Peyer's patch (tissue), 4 donors: Measurements from ENCODE around the gene SGMS2. TPM values are rescaled to one million over a fixed set of nuclear protein-coding genes. Genes with fewer than 3 reads are reported as not detected.

Experiments
- DNase-seq, 3 donors: peaks; one replicate each; pipeline ENCODE4 v3.0.0-alpha.2; 2017 to 2019
- H3K27ac ChIP-seq, 4 donors: fragments of 200-600 bp; sonication (generic); one replicate each; pipeline ENCODE4 v1.5.1; 2016 to 2019
- H3K27me3 ChIP-seq, 2 donors: fragments of 200-600 bp; sonication (generic); one replicate each; pipeline ENCODE4 v1.5.1; 2019
- H3K36me3 ChIP-seq, 3 donors: fragments of 200-600 bp; sonication (generic); one replicate each; pipeline ENCODE4 v1.5.1; 2016 to 2019
- H3K4me1 ChIP-seq, 4 donors: fragments of 200-600 bp; sonication (generic); one replicate each; pipeline ENCODE4 v1.5.1; 2016 to 2019
- H3K4me3 ChIP-seq, 4 donors: fragments of 200-600 bp; sonication (generic); 1 replicate in 3 of 4; 2 replicates in 1 of 4; pipeline ENCODE4 v1.5.1; 2016 to 2019; ENCODE audit warnings: mild to moderate bottlenecking in 1 of 4
- H3K9me3 ChIP-seq, 4 donors: fragments of 200-600 bp; sonication (generic); one replicate each; pipeline ENCODE4 v1.5.1; 2016 to 2019; ENCODE audit warnings: mild to moderate bottlenecking in 1 of 4
- POLR2A ChIP-seq, 2 donors: fragments of 450-650 bp; IDR thresholded peaks; one replicate each; pipeline ENCODE4 v1.5.1; 2017; ENCODE audit warnings: antibody characterized with exemption in 2 of 2, mild to moderate bottlenecking in 2 of 2, moderate library complexity in 2 of 2
- small RNA-seq, 2 donors: library from RNA; depleted of rRNA; stranded (forward); fragments of <200 nt; gene quantifications; one replicate each; pipeline ENCODE3, GENCODE V24; 2016
- total RNA-seq, 4 donors: library from RNA; depleted of rRNA; stranded (reverse); fragments of >200 nt; gene quantifications; one replicate each; pipeline ENCODE4 v1.1.0, GENCODE V29; 2016
- TF ChIP-seq, protein P1 (sequence below), 6 experiments: fragments of 450-650 bp in 4 of 6; fragments of 200-600 bp in 2 of 6; sonication (generic) in 1 of 6; IDR thresholded peaks; one replicate each; pipeline ENCODE4 v1.5.1; 2017 to 2019; ENCODE audit warnings: antibody characterized with exemption in 6 of 6, mild to moderate bottlenecking in 3 of 6, moderate library complexity in 1 of 6

The SGMS2 gene
- total RNA-seq, 4 donors from 2014 or later = 40.4 to 350 (median 254) TPM

GRCh38 chr4:107945809-107946208 is 121.1 kb downstream of the SGMS2 start:
- DNase-seq = no peak
- no peaks in the 10 kb centered on the region for H3K4me1 ChIP-seq
- no peak overlapping the region for H3K27ac ChIP-seq
- peaks cover 0 to 28% (median 0%) of the 10 kb centered on the region in 3 donors for H3K36me3 ChIP-seq
- H3K4me3 ChIP-seq = no peak overlapping the region
- H3K9me3 ChIP-seq = no peaks in the 10 kb centered on the region
- no peaks in the 10 kb centered on the region for H3K27me3 ChIP-seq
- TF ChIP-seq, protein P1, sequence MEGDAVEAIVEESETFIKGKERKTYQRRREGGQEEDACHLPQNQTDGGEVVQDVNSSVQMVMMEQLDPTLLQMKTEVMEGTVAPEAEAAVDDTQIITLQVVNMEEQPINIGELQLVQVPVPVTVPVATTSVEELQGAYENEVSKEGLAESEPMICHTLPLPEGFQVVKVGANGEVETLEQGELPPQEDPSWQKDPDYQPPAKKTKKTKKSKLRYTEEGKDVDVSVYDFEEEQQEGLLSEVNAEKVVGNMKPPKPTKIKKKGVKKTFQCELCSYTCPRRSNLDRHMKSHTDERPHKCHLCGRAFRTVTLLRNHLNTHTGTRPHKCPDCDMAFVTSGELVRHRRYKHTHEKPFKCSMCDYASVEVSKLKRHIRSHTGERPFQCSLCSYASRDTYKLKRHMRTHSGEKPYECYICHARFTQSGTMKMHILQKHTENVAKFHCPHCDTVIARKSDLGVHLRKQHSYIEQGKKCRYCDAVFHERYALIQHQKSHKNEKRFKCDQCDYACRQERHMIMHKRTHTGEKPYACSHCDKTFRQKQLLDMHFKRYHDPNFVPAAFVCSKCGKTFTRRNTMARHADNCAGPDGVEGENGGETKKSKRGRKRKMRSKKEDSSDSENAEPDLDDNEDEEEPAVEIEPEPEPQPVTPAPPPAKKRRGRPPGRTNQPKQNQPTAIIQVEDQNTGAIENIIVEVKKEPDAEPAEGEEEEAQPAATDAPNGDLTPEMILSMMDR (IDR thresholded peaks at IDR 0.05) = no peak
- no peak for TF ChIP-seq POLR2A (IDR thresholded peaks at IDR 0.05)

- H3K4me1 ChIP-seq = no peaks in the 10 kb centered on the region
- no peak for DNase-seq
- H3K27ac ChIP-seq = no peak overlapping the region
- no peak overlapping the region for H3K4me3 ChIP-seq
- no peaks in the 10 kb centered on the region for H3K27me3 ChIP-seq
- no peaks in the 10 kb centered on the region for H3K9me3 ChIP-seq
- H3K36me3 ChIP-seq = peaks cover 0 to 31% (median 0%) of the 10 kb centered on the region in 3 donors
- TF ChIP-seq, protein P1 (IDR thresholded peaks at IDR 0.05) = no peak
- TF ChIP-seq POLR2A (IDR thresholded peaks at IDR 0.05) = no peak
These were observed 126.2 kb downstream of the SGMS2 start for GRCh38 chr4:107950746-107951540.

GRCh38 chr4:107951551-107951950 is 126.8 kb downstream of the SGMS2 start:
- no peak for TF ChIP-seq POLR2A (IDR thresholded peaks at IDR 0.05)
- TF ChIP-seq, protein P1 (IDR thresholded peaks at IDR 0.05) = no peak
- Histone ChIP-seq H3K36me3 (peaks cover 0 to 31% (median 0%) of the 10 kb centered on the region in 3 donors), H3K4me1 (no peaks in the 10 kb centered on the region)

GRCh38 chr4:107956011-107956410 is 131.3 kb downstream of the SGMS2 start:
- no peak overlapping the region for H3K4me3 ChIP-seq

More at GRCh38 chr4:107951551-107951950, 126.8 kb downstream of the SGMS2 start:
- Histone ChIP-seq H3K9me3 (peaks cover 0 to 3% (median under 1%) of the 10 kb centered on the region in 4 donors), H3K27me3 (no peaks in the 10 kb centered on the region), H3K27ac (no peak overlapping the region), H3K4me3 (no peak overlapping the region)
- no peak for DNase-seq

More at GRCh38 chr4:107956011-107956410, 131.3 kb downstream of the SGMS2 start:
- DNase-seq = no peak
- Histone ChIP-seq H3K27me3 (no peaks in the 10 kb centered on the region), H3K9me3 (peaks cover 0 to 8% (median 3%) of the 10 kb centered on the region in 4 donors), H3K36me3 (peaks cover 0 to 3% (median 0%) of the 10 kb centered on the region in 3 donors), H3K27ac (no peak overlapping the region), H3K4me1 (no peaks in the 10 kb centered on the region)
- TF ChIP-seq, protein P1 (IDR thresholded peaks at IDR 0.05) = no peak
- TF ChIP-seq POLR2A (IDR thresholded peaks at IDR 0.05) = no peak

Small RNA genes within 50 kb of the gene (small RNA-seq; reads per million reads assigned to genes)
- gene RNU6-733P = 0 reads per million in 2 donors

Other genes with a start within 250 kb of the SGMS2 start
- 10 to 100 TPM in 3 of 4 donors, 1 to 10 TPM in 1; 9.0 to 23.3 (median 18.1) TPM for gene PAPSS1, start 104.7 kb upstream of the SGMS2 start, total RNA-seq
- 10 to 100 TPM in 2 of 4 donors, 1 to 10 TPM in 2; 4.9 to 14.9 (median 7.7) TPM for gene CYP2U1, start 106.6 kb downstream of the SGMS2 start, total RNA-seq
- 100 to 1,000 TPM; 110 to 173 (median 131) TPM for gene HADH, start 165.0 kb downstream of the SGMS2 start, total RNA-seq